PC-3 (cell line): Measurements from ENCODE around the gene USP38. TPM values are rescaled to one million over a fixed set of nuclear protein-coding genes. Genes with fewer than 3 reads are reported as not detected.
A peak's percentile ranks its signal among the peaks of the same experiment; 100 is the strongest.
"Not testable (repeated sequence)": the region's sequence is repeated elsewhere in the genome, so short reads cannot be mapped to it uniquely, and the experiment has no call there.

Experiments
- ATAC-seq: fragments of 200-7000 bp; cut with Tn5 transposase; 2 replicates; pipeline ENCODE4 v1.9.1; 2020; ENCODE audit warnings: mild to moderate bottlenecking, moderate library complexity
- BruUV-seq: library from RNA; stranded (reverse); fragments of 400-500 nt; replicated peaks from 2 replicates; lab custom pipeline; 2021; lab: Mats Ljungman, UMichigan
- CTCF ChIA-PET: fragments of 300-600 bp; sonication (Branson Sonifier 250); formaldehyde crosslinking; loops from one replicate; lab custom pipeline; 2022; ENCODE audit warnings: antibody characterized with exemption; lab: Charles Lee
- POLR2A ChIA-PET: fragments of 300-600 bp; sonication (Branson Sonifier 250); formaldehyde crosslinking; loops from one replicate; lab custom pipeline; 2022; ENCODE audit warnings: antibody characterized with exemption; ENCODE audit not compliant: unreplicated experiment; lab: Charles Lee
- DNase-seq: peaks from one replicate; pipeline ENCODE4 v3.0.0-alpha.2; 2015
- H2AFZ ChIP-seq: fragments of 300-600 bp; sonication (generic); 2 replicates; pipeline ENCODE4 v1.6.0; 2016; ENCODE audit warnings: antibody characterized with exemption, low read length
- H3F3A ChIP-seq: fragments of 300-600 bp; sonication (generic); one replicate; pipeline ENCODE4 v1.6.0; 2017; ENCODE audit warnings: antibody characterized with exemption, low read length, control low read depth, mild to moderate bottlenecking; ENCODE audit not compliant: unreplicated experiment
- H3K27ac ChIP-seq: fragments of 300-600 bp; sonication (generic); 2 replicates; pipeline ENCODE4 v1.5.1; 2016; ENCODE audit warnings: mild to moderate bottlenecking, low read length
- H3K27me3 ChIP-seq: fragments of 300-600 bp; sonication (generic); 2 replicates; pipeline ENCODE4 v1.6.1; 2016; ENCODE audit warnings: low read length, mixed read lengths
- H3K36me3 ChIP-seq: fragments of 300-600 bp; sonication (generic); 2 replicates; pipeline ENCODE4 v1.6.1; 2016; ENCODE audit warnings: low read depth, mixed run types, low read length, mixed read lengths
- H3K4me1 ChIP-seq: fragments of 300-600 bp; sonication (generic); 2 replicates; pipeline ENCODE4 v1.5.1; 2016; ENCODE audit warnings: low read length; ENCODE audit not compliant: insufficient read depth
- H3K4me2 ChIP-seq: fragments of 300-600 bp; sonication (generic); 2 replicates; pipeline ENCODE4 v1.6.0; 2016; ENCODE audit warnings: low read length
- H3K4me3 ChIP-seq: fragments of 300-600 bp; sonication (generic); 2 replicates; pipeline ENCODE4 v1.5.1; 2016; ENCODE audit warnings: mild to moderate bottlenecking, low read length, mixed read lengths
- H3K79me2 ChIP-seq: fragments of 300-600 bp; sonication (generic); 2 replicates; pipeline ENCODE4 v1.6.1; 2017; ENCODE audit warnings: low read length, mixed read lengths
- H3K9ac ChIP-seq: fragments of 300-600 bp; sonication (generic); 2 replicates; pipeline ENCODE4 v1.6.0; 2016; ENCODE audit warnings: mild to moderate bottlenecking, low read length
- H3K9me2 ChIP-seq: fragments of 300-600 bp; sonication (generic); replicated peaks from 2 replicates; pipeline ENCODE4 v1.6.1; 2016; ENCODE audit warnings: mixed run types, low read length, mixed read lengths
- H3K9me3 ChIP-seq: fragments of 300-600 bp; sonication (generic); 2 replicates; pipeline ENCODE4 v1.6.1; 2016; ENCODE audit warnings: low read length, mixed read lengths
- H4K20me1 ChIP-seq: fragments of 300-600 bp; sonication (generic); 2 replicates; pipeline ENCODE4 v1.6.1; 2016; ENCODE audit warnings: low read length, mixed read lengths
- EZH2 ChIP-seq: fragments of 300-600 bp; sonication (generic); IDR thresholded peaks from one replicate; pipeline ENCODE4 v1.6.1; 2017; ENCODE audit warnings: antibody characterized with exemption, mild to moderate bottlenecking, low read length; ENCODE audit not compliant: unreplicated experiment
- EZH2phosphoT487 ChIP-seq: fragments of 300-600 bp; sonication (generic); IDR thresholded peaks from 2 replicates; pipeline ENCODE4 v1.6.1; 2018; ENCODE audit warnings: mild to moderate bottlenecking, antibody characterized with exemption, low read length, borderline replicate concordance
- intact Hi-C: fragments of 100-400 bp; cut with micrococcal nuclease; formaldehyde crosslinking; loops from 2 replicates; pipeline ENCODE4 v1.9.0; 2023
- total RNA-seq: library from RNA; depleted of rRNA; stranded (reverse); fragments of >200 nt; gene quantifications from 2 replicates; pipeline ENCODE4 v1.2.3, GENCODE V29; 2014
- TF ChIP-seq, protein P1 (sequence below): fragments of 300-600 bp; sonication (generic); conservative IDR thresholded peaks from 2 replicates; pipeline ENCODE4 v1.5.1; 2017; ENCODE audit warnings: antibody characterized with exemption, low read depth, mild to moderate bottlenecking, low read length

USP38 gene
- total RNA-seq, 1 experiment from 2014 or later, result 21.5 TPM

GRCh38 chr4:143163614-143164013, 21.1 kb upstream of the USP38 start:
- H3F3A ChIP-seq, result no peaks in the 10 kb centered on the region
- no peaks in the 10 kb centered on the region for H4K20me1 ChIP-seq
- H3K27me3 ChIP-seq, result no peaks in the 10 kb centered on the region
- BruUV-seq, result no TSS peak
- H3K9me2 ChIP-seq, result no peaks in the 10 kb centered on the region
- POLR2A ChIA-PET, result no interaction called here
- CTCF ChIA-PET, result no interaction called here
- no peak overlapping the region for H3K27ac ChIP-seq
- no peak overlapping the region for H3K4me2 ChIP-seq
- TF ChIP-seq, protein P1, sequence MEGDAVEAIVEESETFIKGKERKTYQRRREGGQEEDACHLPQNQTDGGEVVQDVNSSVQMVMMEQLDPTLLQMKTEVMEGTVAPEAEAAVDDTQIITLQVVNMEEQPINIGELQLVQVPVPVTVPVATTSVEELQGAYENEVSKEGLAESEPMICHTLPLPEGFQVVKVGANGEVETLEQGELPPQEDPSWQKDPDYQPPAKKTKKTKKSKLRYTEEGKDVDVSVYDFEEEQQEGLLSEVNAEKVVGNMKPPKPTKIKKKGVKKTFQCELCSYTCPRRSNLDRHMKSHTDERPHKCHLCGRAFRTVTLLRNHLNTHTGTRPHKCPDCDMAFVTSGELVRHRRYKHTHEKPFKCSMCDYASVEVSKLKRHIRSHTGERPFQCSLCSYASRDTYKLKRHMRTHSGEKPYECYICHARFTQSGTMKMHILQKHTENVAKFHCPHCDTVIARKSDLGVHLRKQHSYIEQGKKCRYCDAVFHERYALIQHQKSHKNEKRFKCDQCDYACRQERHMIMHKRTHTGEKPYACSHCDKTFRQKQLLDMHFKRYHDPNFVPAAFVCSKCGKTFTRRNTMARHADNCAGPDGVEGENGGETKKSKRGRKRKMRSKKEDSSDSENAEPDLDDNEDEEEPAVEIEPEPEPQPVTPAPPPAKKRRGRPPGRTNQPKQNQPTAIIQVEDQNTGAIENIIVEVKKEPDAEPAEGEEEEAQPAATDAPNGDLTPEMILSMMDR, result no peak
- TF ChIP-seq EZH2phosphoT487 (no peak), EZH2 (no peak)
- no peak overlapping the region for H3K9ac ChIP-seq
- H2AFZ ChIP-seq, result no peak overlapping the region
- no peaks in the 10 kb centered on the region for H3K79me2 ChIP-seq
- H3K36me3 ChIP-seq, result no peaks in the 10 kb centered on the region
- ATAC-seq (no peak), DNase-seq (no peak)
- H3K9me3 ChIP-seq, result no peaks in the 10 kb centered on the region
- no peaks in the 10 kb centered on the region for H3K4me1 ChIP-seq
- H3K4me3 ChIP-seq, result no peak overlapping the region
- intact Hi-C loops, result no loop called here

GRCh38 chr4:143166722-143167121, 18.0 kb upstream of the USP38 start:
- H3K27me3 ChIP-seq, H3K4me1 ChIP-seq, H3K4me3 ChIP-seq, H2AFZ ChIP-seq, H3K9me3 ChIP-seq, H3K36me3 ChIP-seq, H3K79me2 ChIP-seq, H3K27ac ChIP-seq, ATAC-seq, H3F3A ChIP-seq, POLR2A ChIA-PET, H3K9me2 ChIP-seq, BruUV-seq, intact Hi-C loops, CTCF ChIA-PET, DNase-seq, H4K20me1 ChIP-seq, H3K9ac ChIP-seq, H3K4me2 ChIP-seq: not testable (repeated sequence)

DNA sequence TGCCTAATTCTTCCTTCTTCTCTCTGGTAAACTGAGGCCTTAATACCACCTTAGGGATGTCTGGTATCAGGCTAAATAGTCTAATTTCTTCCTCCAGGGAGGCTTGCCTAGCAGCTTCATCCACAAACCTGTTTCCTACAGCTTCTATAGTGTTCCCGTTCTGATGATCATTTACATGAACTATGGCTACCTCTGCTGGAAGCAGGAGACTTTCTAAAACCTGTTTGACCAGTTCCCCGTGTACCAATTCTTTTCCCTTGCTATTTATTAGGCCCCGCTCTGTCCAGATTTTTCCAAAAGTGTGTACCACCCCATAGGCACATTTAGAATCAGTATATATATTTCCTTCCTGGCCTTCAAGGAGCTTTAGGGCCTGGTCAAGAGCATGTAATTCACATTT, 5.8 kb upstream of the USP38 start:
- H2AFZ ChIP-seq, result no peak overlapping the region
- H3K36me3 ChIP-seq, result no peaks in the 10 kb centered on the region
- POLR2A ChIA-PET, result no interaction called here
- H4K20me1 ChIP-seq, result no peaks in the 10 kb centered on the region
- DNase-seq, result peak; percentile 77
- no TSS peak for BruUV-seq
- no peak overlapping the region for H3K4me3 ChIP-seq
- H3K9me2 ChIP-seq, result no peaks in the 10 kb centered on the region
- intact Hi-C loops, result loop anchor here (2.0 kb wide), 1 partner anchor 194 kb away; no protein-coding TSS in a partner anchor
- CTCF ChIA-PET, result interaction anchor here (1.0 kb wide), 1 partner anchor 194 kb away, joined by 7 read pairs; no protein-coding TSS in a partner anchor
- TF ChIP-seq EZH2 (no peak), EZH2phosphoT487 (no peak)
- TF ChIP-seq, protein P1, result no peak; the same call in 1 of the 2 replicates
- no peaks in the 10 kb centered on the region for H3K27me3 ChIP-seq
- H3K27ac ChIP-seq, result no peak overlapping the region
- peak; percentile 24; the same call in 1 of the 2 replicates for ATAC-seq
- peaks cover 24% of the 10 kb centered on the region for H3K4me1 ChIP-seq
- 0 out of 2 replicates have a peak overlapping the region, but pooled peaks have one; percentile 17 for H3K4me2 ChIP-seq
- no peaks in the 10 kb centered on the region for H3K9me3 ChIP-seq
- no peak overlapping the region for H3K9ac ChIP-seq
- H3F3A ChIP-seq, result no peaks in the 10 kb centered on the region
- 0 out of 2 replicates have a peak, but pooled peaks cover 10% of the 10 kb centered on the region for H3K79me2 ChIP-seq
